ENCODE measurements around the gene TAGLN.
"Not testable (repeated sequence)": the region's sequence is repeated elsewhere in the genome, so short reads cannot be mapped to it uniquely, and the experiment has no call there.

Gene TAGLN

DNA sequence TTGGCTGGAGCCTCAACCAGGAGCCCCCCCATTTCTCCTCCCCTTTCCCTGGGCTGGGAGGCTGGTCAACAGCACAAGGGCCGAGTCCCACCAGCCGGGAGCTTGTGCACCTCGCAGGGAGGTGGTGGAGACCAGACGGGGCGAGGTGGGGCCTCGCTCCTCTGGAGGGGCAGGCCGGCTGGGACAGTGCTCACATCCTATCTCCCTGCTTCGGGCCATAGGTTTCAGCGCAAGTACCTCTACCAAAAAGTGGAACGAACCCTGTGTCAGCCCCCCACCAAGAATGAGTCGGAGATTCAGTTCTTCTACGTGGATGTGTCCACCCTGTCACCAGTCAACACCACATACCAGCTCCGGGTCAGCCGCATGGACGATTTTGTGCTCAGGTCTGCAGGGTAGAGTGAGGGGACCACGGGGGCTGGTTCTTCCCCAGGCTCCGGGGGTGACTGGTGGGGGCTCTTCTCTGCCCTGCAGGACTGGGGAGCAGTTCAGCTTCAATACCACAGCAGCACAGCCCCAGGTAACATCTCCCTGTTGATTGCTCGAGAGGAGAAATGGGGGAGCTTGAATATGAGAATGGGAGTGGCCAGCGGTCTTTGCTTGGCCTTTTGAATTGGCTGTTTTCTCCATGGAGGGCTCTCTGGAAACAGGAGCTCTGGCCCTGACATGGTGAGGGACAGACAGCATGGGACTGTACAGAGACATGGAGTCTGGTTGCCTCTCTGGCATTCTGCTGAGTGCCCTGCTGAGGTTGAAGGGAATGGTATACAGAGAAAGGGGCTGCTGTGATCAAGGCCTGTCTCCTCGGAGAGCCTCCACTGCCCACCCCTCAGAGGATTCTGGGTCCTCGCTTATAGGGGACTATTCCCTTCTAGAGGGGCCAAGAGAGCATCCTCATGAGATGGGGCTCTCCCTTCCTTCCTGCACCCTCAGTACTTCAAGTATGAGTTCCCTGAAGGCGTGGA, 17.3 kb upstream of the TAGLN start:
- no peak for DNase-seq

DNA sequence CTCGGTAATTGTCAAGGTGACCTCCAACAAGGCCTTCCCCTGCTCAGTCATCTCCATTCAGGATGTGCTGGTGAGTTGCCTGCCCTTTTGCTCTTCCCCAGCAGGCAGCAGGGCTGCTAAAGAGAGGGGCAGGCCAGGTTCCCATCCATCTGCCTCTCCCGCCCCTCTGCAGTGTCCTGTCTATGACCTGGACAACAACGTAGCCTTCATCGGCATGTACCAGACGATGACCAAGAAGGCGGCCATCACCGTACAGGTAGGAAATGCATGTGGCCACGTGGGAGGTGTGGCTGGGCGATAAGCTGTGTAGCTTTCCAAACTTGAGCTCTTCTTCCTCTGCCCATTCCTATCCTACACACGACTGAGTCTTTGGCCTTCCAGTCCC, 16.6 kb upstream of the TAGLN start:
- DNase-seq, result no peak

DNA sequence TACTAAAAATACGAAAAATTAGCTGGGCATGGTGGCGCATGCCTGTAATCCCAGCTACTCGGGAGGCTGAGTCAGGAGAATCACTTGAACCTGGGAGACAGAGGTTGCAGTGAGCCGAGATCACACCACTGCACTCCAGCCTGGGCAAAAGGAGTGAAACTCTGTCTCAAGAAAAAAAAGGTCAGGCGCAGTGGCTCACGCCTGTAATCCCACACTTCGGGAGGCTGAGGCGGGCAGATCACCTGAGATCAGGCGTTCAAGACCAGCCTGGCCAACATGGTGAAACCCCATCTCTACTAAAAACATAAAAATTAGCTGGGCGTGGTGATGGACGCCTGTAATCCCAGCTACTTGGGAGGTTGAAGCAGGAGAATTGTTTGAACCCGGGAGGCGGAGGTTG, 16.0 kb upstream of the TAGLN start:
- not testable (repeated sequence) for DNase-seq

DNA sequence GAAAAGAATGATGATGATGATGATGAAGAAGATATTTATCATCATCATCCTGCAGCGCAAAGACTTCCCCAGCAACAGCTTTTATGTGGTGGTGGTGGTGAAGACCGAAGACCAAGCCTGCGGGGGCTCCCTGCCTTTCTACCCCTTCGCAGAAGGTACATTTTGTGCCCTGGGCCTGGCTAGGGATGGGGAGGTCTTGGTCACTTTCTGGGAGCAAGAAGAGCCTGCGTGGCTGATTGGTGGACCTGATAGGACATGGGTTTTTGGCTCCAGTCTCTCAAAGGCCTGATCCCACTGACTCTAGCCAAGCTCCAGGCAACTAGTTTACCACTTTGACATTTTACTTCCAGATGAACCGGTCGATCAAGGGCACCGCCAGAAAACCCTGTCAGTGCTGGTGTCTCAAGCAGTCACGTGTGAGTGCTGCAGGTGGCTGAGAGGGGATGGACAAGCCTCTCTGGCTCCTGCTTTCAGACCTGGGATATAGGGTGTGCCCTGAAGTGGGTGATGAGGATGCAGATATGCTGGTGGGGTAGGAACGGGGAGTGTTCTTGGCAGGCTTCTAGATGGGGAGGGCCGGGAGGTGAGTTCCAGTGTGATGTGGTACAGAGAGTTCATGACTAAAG, 15.3 kb upstream of the TAGLN start:
- no peak for DNase-seq

DNA sequence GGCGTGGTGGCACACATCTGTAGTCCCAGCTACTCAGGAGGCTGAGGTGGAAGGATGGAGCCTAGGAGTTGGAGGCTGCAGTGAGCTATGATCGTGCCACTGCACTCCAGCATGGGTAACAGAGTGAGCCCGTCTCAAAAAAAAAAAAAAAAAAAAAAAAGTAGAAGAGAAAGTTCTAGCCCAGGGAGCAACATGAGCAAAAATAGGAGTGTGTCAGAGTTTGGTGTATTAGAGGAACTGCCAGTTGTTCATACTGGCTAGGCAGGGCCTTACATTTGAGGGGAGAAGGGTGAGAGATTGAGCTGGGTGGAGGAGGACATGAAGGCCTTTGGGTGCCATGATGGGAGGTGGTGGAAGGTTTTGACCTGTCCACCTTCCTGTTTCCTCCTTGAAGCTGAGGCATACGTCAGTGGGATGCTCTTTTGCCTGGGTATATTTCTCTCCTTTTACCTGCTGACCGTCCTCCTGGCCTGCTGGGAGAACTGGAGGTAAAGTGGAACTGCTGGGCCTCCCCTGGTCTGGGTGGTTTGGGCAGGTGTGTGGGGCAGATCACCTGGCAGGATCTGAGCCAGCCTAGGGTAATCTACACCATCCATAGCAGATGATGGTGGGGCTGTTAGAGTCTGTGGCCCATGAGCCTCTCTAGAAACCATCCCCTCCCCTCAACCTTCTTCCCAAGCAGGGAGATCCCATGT, 13.3 kb upstream of the TAGLN start:
- DNase-seq, result no peak

DNA sequence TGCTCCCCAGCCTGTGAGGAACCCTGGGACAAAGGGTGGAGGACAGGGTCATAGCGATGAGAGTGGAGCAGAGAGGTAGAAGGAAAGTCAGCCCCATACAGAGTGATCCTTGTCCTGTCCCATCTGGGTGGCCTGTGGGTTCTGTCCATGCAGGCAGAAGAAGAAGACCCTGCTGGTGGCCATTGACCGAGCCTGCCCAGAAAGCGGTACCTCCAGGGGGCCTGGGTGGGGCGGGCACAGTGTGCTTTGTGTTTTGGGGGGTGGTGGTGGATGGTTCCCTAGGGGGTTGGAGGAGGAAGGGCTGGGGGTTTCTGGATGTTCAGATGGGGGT, 12.8 kb upstream of the TAGLN start:
- no peak for DNase-seq

DNA sequence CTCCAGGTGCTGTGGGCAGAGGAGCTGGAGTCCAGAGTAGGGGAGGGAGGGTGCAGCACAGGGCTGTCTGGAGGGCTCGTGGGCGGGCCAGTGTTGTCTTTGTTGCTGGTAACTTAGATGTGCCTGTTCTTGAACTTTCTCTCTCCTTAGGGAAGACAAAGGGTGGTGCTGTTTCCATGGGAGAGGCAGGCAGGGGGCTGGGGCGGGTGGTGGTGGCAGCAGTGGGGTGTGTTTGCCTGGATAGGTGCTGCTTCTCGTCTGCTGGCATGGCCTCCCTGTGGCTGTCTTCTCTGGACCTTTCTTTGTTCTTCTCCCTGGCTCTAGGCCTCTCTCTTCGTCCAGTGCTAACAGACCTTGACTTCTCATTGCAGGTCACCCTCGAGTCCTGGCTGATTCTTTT, 12.2 kb upstream of the TAGLN start:
- no peak for DNase-seq

DNA sequence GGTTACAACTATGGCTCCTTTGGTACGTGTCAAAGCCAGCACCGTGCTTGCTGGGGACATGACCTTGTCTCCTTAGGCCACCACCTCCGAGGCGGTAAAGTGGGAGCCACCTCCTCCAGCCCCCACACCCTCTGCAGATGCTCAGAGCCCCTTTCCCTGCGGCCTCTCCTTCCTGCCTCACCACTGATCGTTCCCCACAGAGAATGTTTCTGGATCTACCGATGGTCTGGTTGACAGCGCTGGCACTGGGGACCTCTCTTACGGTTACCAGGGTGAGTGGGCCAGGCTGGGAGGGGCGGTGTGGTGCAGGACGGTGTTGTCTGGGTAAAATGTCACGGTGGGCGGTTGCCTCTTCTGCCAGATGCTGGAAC, 11.8 kb upstream of the TAGLN start:
- DNase-seq, result no peak

DNA sequence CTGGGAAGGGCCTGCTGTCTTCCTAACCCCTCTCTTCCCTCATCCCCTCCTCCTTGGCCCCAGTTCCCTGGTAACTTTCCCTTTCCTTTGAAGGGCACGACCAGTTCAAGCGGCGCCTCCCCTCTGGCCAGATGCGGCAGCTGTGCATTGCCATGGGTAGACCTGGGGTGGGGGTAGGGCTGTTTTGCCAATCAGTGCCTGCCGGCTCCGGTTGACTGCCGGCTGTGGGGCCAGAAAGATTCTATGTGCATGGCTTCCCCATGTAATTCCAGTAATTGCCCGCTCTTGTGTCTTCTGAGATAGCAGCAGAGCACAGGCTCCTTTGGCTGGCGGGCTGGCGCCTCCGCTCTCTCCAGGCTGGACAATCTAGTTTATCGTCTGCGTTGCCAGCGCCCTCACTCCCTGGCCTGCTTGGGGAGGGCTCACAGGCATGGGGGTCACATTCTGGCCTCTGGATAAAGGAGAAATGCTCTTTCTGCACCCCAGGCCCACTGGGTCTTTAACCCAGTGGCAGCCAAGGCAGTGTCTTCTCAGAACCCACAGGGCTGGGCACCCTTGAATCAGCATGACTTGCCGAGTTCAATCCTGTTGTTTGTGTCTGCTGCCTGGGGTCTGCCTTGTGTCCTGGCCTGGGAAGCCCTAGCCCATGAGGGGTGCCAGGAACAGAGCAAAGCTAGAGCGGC, 11.2 kb upstream of the TAGLN start:
- no peak for DNase-seq

DNA sequence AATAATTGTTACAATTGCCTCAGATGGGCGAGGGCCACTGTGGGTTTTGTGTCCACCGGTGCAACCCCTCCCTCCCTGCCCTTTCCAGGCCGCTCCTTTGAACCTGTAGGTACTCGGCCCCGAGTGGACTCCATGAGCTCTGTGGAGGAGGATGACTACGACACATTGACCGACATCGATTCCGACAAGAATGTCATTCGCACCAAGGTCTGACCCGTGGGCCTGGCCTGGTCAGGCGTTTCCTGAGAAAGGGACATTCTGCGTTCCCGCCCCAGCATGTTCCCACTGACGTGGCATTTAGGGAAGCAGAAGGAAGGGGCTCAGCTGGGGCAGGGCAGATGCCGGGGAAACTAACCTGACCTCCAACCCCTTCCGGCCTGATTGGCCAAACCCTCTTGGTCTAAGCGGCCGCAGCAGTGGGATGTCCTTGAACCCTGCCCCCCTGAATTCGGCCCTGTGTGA, 10.5 kb upstream of the TAGLN start:
- no peak for DNase-seq

DNA sequence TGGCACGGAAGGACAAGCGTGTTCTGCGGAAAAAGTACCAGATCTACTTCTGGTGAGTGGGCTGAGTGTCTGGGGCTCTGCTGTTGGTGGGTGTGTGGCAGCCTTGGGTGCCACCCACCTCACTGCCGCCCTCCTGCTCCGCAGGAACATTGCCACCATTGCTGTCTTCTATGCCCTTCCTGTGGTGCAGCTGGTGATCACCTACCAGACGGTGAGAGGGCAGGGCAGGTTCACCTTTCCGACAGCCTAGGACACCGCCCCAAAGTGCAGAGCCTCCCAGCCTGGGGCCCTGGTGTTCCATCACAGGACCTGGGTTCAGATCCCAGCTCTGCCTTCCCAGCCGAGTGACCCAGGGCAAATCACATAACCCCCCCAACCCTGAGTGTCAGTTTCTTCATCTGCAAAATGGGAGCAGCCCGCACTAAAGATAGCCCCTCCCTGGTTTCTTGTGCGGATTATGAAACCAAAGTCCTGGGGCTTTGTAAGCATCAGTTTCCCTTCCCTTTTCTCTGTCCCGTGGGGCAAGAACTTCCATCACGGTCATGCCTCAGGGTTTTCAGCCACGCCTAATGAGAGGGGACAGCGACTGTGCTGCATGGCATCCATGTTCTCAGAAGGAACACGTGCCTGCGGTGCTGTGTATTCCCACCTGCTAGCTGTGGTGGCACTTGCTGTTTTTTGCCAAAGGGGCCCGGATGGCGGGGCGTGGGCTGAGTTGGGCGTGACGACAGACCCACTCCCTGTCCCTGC, 9.8 kb upstream of the TAGLN start:
- no peak for DNase-seq

DNA sequence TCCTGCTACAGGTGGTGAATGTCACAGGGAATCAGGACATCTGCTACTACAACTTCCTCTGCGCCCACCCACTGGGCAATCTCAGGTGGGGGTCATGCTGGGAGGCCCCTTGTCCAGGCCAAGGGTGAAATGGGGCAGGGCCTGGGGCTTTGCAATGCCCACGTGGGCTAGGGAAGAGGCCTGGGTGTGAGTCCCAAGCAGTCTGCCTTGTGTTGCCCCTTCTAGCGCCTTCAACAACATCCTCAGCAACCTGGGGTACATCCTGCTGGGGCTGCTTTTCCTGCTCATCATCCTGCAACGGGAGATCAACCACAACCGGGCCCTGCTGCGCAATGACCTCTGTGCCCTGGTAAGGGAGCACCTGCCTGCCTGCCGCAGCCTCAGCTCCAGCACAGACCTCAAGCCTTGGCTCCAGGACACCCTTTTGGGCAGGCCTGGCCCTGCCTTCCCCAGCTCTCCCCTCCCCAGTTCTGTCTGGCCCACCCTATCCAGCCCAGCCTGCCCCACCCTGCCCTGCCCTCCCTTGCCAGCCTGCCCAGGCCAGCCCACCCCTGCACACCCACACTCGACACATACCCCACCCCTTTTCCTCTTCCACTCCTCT, 9.1 kb upstream of the TAGLN start:
- DNase-seq, result no peak

DNA sequence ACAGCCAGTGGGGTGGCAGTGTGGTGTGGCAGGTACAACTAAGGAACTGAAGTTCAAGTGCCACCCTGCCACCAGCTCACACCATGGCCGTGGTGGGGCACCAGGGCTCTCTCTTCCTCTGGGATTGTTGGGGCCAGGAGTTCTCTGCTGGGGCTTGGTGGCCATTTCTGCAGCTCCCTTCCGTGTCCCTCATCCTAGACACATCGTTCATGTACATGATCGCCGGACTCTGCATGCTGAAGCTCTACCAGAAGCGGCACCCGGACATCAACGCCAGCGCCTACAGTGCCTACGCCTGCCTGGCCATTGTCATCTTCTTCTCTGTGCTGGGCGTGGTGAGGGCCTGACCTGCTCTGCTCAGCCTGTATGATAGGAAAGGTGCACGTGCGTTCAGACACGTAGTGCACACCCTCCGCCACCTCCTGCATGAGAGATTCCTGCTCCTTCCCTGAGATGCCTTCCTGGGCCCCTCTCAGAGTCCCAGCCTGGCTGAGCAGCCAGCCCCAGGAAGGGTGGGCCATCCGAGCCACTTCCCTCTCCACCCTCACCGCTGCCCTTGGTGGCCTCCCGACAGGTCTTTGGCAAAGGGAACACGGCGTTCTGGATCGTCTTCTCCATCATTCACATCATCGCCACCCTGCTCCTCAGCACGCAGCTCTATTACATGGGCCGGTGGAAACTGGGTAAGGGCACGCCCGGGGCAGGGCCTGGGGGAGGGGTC, 7.3 kb upstream of the TAGLN start:
- no peak for DNase-seq

DNA sequence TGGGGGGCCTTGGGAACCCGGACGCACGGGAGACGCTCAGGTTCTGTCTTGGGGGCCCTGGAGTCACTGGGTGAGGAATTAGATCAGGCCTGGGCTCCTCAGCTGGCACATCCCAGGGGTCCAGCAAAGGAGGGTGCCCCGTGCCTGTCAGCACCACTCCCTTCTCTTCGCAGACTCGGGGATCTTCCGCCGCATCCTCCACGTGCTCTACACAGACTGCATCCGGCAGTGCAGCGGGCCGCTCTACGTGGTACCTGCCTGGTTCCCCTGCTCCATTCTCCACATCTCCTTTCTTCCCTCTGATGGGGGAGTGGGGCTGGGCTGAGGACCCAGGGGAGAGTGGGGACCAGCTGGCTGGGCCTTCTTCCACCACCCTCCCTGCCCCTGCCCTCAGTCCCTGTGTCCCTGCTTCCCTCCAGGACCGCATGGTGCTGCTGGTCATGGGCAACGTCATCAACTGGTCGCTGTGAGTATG, 6.7 kb upstream of the TAGLN start:
- no peak for DNase-seq

DNA sequence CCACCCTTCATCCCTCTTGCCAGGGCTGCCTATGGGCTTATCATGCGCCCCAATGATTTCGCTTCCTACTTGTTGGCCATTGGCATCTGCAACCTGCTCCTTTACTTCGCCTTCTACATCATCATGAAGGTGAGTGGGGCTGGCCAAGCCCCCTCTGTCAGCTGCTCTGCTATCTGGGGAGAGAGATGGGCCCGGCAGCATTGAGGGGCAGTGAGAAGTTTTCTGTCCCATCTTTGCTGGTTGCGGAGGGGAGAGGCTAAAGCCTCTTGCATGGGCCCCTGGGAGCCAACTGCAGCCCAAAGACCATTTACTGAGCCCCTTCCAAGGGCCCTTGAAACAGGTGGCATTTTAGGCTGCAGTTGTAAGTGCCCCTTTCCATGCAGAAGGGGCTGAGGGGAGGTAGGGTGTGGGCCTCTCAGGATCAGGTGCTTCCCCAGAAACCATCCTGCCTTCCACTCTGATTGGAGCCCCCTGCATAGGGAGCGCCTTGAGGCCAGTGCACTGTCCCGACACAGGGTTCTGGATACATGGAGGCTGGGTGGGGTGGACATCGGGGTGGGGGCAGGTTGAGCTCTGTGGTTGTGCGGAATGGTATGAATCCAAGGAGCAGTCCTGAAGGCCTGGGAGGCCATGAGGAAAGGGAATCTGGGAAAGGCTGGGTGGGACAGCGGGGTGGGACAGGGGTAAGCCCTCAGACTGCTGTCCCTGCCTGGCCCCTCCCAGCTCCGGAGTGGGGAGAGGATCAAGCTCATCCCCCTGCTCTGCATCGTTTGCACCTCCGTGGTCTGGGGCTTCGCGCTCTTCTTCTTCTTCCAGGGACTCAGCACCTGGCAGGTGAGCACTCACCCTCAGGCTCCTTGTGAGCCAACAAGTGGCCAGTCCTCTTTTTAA, 5.8 kb upstream of the TAGLN start:
- DNase-seq, result no peak

DNA sequence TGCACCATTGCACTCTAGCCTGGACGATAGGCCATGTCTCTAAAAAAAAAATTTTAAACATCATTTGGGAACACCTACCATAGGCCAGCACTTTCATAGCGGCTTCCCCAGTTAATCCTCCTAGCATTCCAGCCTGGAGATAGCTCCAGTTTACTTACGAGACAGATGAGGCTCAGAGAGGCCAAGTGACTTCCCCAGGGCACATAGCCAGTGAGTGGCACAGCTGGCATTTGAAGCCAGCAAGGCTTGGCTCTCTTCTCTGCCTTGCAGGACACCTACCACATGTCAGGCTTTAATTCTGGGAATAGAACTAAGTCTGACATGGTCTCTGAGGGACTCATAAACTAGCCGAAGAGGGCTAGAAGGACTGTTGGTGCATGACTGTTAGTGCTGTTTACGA, 4.9 kb upstream of the TAGLN start:
- DNase-seq, result no peak

DNA sequence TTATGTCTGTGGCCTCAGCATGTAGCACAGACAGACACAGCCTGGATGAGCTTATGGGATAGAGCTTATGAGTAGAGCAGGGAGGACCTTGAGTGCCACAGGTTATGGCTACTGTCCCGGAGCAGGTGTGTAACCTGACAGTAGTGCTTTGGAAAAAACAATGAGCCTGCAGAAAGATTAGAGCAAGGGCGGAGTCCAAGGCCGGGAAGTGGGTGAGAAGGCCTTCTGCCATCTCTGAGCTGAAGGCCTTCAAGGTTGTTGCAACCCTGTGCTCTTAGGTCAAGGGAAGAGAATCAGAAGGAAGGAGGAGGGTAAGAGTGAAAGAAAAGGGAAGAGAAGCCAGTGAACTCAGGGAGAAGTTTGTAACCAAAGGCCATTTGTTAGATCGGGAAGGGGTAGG, 3.9 kb upstream of the TAGLN start:
- DNase-seq, result no peak

DNA sequence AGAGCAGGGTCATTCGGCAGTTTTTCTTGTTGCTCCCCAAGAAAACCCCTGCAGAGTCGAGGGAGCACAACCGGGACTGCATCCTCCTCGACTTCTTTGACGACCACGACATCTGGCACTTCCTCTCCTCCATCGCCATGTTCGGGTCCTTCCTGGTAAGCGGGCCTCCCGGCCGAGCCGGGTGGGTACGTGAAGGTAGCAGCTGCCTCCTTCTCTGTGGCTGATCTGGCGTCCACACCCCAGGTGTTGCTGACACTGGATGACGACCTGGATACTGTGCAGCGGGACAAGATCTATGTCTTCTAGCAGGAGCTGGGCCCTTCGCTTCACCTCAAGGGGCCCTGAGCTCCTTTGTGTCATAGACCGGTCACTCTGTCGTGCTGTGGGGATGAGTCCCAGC, 3.4 kb upstream of the TAGLN start:
- DNase-seq, result no peak

DNA sequence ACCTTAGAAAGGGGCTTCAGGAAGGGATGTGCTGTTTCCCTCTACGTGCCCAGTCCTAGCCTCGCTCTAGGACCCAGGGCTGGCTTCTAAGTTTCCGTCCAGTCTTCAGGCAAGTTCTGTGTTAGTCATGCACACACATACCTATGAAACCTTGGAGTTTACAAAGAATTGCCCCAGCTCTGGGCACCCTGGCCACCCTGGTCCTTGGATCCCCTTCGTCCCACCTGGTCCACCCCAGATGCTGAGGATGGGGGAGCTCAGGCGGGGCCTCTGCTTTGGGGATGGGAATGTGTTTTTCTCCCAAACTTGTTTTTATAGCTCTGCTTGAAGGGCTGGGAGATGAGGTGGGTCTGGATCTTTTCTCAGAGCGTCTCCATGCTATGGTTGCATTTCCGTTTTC, 2.2 kb upstream of the TAGLN start:
- no peak for DNase-seq

All from GF-D8 (cell line).